HCT116 (cell line): ENCODE measurements around the gene FAM184A.

Experiments used
- CEBPB ChIP-seq: IDR thresholded peaks from 2 replicates; pipeline ENCODE4 v1.6.1; 2012; ENCODE audit warnings: low read depth
- ELF1 ChIP-seq: IDR thresholded peaks from 2 replicates; pipeline ENCODE4 v1.6.1; 2012; ENCODE audit warnings: low read depth, borderline replicate concordance
- EZH2 ChIP-seq: fragments of 200-600 bp; sonication (generic); IDR thresholded peaks from 2 replicates; pipeline ENCODE4 v1.6.1; 2017; ENCODE audit warnings: antibody characterized with exemption, mixed run types
- MAX ChIP-seq: IDR thresholded peaks from 2 replicates; pipeline ENCODE4 v1.6.1; 2012
- RAD21 ChIP-seq: IDR thresholded peaks from 2 replicates; pipeline ENCODE4 v1.6.1; 2012; ENCODE audit warnings: low read depth, mild to moderate bottlenecking
- REST ChIP-seq: IDR thresholded peaks from 2 replicates; pipeline ENCODE4 v1.6.1; 2012; ENCODE audit warnings: low read depth
- TCF7L2 ChIP-seq: IDR thresholded peaks from 2 replicates; pipeline ENCODE4 v1.7.0; 2011; ENCODE audit warnings: borderline replicate concordance, inconsistent platforms; ENCODE audit not compliant: insufficient read depth, insufficient read length; ENCODE audit errors: extremely low read depth
- TF ChIP-seq, protein P1 (sequence below), 3 experiments: fragments of 200-600 bp in 1 of 3; sonication (generic) in 1 of 3; IDR thresholded peaks in 2 of 3; conservative IDR thresholded peaks in 1 of 3; 2 replicates each; pipeline ENCODE4 v1.5.1; 2012 to 2017; ENCODE audit warnings: low read depth in 2 of 3, low read length in 2 of 3, antibody characterized with exemption in 1 of 3, borderline replicate concordance in 1 of 3, control low read depth in 1 of 3, mild to moderate bottlenecking in 1 of 3, mixed read lengths in 1 of 3, mixed run types in 1 of 3, moderate library complexity in 1 of 3; ENCODE audit not compliant: insufficient read depth in 1 of 3
- TF ChIP-seq, protein P2 (sequence below): IDR thresholded peaks from 2 replicates; pipeline ENCODE4 v1.6.1; 2012

DNA sequence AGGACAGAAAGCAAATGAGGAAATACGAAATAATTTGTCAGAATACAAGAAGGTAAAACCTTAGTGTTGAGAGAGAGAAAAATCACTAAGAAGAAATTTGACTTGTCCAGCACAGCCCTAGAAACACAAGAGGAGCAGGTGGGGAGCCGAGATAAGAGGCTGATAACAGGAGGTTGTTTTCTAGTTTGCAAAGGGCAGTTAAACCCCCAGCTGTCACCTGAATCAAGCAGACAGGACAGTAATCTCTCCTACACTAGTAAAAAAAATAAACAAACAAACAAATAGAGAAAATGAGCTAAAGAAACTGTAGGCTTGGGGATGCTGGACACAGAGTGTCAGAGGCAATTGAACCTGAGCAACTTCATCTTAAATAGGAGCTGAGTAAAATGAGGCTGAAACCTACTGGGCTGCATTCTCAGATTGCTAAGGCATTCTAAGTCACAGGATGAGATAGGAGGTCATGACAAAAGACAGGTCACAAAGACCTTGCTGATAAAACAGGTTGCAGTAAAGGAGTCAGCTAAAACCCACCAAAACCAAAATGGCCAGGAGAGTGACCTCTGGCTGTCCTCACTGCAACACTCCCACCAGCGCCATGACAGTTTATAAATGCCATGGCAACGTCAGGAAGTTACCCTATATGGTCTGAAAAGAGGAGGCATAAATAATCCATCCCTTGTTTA lies 40.4 kb downstream of the FAM184A start:
- TF ChIP-seq REST (no peak), MAX (no peak), CEBPB (no peak), EZH2 (no peak), ELF1 (no peak), TCF7L2 (no peak), RAD21 (no peak)
- TF ChIP-seq, protein P1, sequence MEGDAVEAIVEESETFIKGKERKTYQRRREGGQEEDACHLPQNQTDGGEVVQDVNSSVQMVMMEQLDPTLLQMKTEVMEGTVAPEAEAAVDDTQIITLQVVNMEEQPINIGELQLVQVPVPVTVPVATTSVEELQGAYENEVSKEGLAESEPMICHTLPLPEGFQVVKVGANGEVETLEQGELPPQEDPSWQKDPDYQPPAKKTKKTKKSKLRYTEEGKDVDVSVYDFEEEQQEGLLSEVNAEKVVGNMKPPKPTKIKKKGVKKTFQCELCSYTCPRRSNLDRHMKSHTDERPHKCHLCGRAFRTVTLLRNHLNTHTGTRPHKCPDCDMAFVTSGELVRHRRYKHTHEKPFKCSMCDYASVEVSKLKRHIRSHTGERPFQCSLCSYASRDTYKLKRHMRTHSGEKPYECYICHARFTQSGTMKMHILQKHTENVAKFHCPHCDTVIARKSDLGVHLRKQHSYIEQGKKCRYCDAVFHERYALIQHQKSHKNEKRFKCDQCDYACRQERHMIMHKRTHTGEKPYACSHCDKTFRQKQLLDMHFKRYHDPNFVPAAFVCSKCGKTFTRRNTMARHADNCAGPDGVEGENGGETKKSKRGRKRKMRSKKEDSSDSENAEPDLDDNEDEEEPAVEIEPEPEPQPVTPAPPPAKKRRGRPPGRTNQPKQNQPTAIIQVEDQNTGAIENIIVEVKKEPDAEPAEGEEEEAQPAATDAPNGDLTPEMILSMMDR (IDR thresholded peaks at IDR 0.05 in 2 of 3, conservative IDR thresholded peaks at IDR 0.05 in 1 of 3; ENCODE audit: borderline replicate concordance in 1 of 3, insufficient read depth in 1 of 3, low read depth in 2 of 3, low read length in 2 of 3): no peak
- TF ChIP-seq, protein P2, sequence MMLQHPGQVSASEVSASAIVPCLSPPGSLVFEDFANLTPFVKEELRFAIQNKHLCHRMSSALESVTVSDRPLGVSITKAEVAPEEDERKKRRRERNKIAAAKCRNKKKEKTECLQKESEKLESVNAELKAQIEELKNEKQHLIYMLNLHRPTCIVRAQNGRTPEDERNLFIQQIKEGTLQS: no peak
